GM18907 (cell line): ENCODE measurements around the gene MAP4K5.
A peak's percentile ranks its signal among the peaks of the same experiment; 100 is the strongest.
"Not testable (repeated sequence)": the region's sequence is repeated elsewhere in the genome, so short reads cannot be mapped to it uniquely, and the experiment has no call there.

ENCODE experiments used
- ATAC-seq: cut with Tn5 transposase; IDR thresholded peaks from one replicate; pipeline ENCODE4 v1.9.1; 2021; ENCODE audit warnings: mild to moderate bottlenecking, moderate library complexity; ENCODE audit not compliant: unreplicated experiment

The MAP4K5 gene

DNA sequence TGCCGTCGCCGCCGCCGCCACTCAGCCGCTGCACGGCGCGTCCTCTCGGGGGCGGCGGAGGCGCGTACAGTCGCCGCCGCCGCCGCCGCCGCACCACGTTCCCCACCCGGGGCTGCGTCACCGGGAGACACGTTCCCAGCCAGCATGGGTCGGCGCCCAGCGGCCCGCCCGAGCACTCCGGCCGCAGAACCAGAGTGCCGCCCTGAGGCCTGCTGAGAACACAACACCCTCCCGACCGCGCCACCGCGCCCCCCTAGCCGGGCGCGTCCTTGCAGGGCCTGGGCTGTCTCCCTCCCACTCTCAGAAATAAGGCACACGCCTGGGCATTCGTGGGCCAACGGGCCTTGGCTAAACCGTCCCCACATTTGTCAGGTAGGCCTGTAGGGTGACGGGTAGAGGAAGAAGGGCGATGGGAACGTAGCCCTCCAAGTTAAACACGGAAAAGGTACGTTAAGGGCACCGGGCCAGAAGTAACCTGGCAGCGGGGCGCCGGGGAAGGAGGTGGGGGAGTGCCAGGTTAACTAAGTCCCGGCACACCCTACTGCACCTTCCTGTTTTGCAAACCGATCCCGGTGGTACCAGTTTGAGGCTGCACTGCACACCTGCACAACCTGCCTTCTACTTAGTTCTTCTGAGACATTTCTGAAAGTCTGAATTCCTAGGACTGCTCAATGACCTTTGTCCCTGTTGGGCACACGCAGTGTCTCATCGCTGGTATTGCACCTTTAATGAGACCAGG, at the start of gene MAP4K5:
Gene MAP4K5 (minus strand): TSS at position 68 of the 739 bp plus-strand sequence. CDS start 520 bp downstream, outside the sequence.
- peak; percentile 96 for ATAC-seq

GRCh38 chr14:50578433-50578832, 46.1 kb upstream of the MAP4K5 start:
- no peak for ATAC-seq

DNA sequence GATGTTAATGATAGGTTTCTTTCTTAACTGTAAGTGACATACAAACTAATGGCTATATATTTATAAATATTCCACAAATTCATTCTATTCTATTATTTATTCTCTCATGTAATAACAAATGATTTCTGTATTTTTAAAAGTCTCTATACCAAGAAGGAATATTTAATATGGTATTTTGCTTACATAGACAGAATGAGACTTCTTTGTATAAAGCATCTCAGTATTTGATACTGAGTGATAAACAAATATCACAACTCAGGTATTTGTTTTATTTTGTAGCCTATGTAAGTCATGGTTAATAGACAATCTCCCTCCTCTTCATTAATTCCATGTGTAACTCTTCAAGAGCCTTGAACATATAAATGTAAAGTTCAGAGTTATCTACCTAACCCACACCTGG, 45.6 kb upstream of the MAP4K5 start:
- no peak for ATAC-seq

DNA sequence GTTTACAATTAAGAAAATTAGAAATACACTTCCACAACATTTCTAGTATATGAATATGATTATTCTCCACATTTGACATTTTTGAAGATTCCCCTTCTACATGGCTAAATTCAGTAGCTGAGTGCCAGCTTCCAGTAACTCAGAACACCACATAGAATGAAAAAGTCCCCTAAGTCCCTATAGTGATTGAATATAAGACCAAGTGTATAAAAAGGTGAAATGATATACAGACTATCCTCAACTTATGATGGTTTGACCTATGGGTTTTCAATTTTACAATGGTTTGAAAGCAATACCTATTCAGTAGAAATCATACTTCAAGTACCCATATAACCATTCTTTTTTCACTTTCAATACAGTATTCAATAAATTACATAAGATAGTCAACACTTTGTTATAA, 43.4 kb upstream of the MAP4K5 start:
- ATAC-seq: no peak

DNA sequence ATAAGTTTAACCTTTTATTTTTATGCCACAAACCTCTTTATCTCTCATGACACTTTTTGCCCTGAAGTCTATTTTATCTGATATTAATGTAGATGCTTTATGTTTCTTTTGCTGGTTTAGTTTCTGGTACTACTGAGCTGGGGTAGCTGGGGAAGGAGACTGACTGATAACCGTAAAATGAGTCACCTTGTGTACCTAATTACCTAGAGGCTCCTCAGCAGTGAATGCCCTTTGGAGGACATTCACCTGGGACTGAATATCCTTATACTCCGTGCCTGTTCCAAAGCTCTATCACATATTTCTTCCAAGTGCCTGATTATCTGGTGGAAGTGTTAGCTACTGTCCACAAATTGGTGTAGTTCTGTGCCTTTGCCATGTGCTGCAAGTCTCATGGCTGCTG, 41.5 kb upstream of the MAP4K5 start:
- ATAC-seq: no peak

- no peak for ATAC-seq
Observed at GRCh38 chr14:50569714-50570274, 37.4 kb upstream of the MAP4K5 start.

- ATAC-seq: no peak
Observed at GRCh38 chr14:50562841-50563240, 30.5 kb upstream of the MAP4K5 start.

DNA sequence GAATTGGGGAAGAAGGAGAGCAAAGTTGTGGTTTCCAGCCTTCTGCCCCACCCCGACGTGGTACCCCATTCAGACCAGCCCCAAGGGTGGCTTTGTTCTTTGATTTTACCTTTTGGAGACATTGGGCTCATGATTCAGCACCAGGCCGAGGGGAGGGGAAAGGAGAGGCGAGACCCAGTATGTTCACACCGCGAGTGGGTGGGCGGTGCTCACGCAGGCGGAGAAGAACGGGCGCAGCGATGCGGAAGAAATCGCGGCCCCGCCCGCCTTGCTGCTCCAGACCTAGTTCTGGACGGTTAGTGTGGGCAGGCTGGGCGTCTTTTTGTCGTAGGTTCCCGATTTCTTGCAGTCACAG, 28.5 kb upstream of the MAP4K5 start:
- no peak for ATAC-seq

DNA sequence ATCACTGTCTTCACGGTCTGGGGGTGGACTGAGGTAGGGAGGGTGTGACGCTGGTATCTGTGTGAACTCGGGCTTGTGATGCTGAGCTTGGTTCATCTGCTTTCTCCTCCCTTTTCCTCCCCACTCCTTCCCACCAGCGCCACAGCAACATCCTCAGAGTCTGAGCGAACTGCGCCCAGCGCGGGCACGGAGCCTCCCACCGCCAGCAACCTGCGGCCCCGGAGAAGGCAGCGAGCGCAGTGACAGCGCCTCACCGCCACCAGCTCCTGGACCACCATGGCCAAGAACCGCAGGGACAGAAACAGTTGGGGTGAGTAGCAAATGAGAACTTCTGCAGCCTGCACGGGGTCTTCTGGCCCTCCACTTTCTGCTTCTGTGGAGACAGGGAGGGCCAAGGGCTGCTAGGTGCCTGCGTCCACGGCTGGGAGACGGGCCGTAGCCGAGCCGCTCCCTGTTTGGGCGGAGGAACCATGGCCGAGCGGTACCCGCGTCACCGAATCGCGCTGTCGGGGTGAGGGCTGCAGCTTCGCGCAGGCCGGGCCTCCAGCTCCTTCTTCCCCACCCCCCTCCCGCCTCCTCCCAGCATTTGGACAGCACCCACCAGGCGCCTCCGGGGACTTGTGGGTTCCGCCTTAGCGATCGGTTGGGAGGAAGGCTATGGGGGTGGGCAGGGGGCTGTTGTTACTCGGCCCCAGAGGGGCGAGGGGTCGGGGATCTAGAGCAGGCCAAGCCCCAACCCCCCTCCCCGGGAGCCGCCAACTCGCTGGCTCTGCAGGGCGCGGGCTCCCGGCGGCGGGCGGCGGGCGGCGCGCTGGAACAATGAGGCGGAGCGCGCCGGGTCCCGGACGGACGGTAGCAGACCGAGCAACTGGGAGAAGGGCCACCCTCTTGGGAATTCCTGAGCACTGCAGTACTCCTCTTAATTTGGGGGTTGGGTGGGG, 27.9 kb upstream of the MAP4K5 start, which contains the start of gene ATL1:
Gene ATL1 (plus strand): TSS at position 156 of the 941 bp plus-strand sequence. CDS start 121 bp downstream, at position 277.
- ATAC-seq: peak; percentile 51

GRCh38 chr14:50552796-50553195, 20.4 kb upstream of the MAP4K5 start:
- ATAC-seq: not testable (repeated sequence)

DNA sequence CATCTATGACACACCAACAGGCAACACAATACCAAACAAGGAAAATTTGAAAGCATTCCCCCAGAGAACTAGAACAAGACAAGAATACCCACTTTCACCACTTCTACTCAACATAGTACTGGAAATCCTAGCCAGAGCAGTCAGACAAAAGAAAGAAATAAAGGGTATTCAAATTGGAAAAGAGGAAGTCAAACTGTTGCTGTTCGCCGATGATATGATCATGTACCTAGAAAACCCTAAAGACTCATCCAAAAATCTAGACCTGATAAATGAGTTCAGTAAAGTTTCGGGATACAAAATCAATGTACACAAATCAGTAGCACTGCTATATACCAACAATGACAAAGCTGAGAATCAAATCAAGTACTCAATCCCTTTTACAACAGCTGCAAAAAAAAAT, 19.5 kb upstream of the MAP4K5 start:
- no peak for ATAC-seq

- ATAC-seq: no peak
Observed at GRCh38 chr14:50550294-50550693, 17.9 kb upstream of the MAP4K5 start.

GRCh38 chr14:50545618-50546017, 13.2 kb upstream of the MAP4K5 start:
- ATAC-seq: no peak

DNA sequence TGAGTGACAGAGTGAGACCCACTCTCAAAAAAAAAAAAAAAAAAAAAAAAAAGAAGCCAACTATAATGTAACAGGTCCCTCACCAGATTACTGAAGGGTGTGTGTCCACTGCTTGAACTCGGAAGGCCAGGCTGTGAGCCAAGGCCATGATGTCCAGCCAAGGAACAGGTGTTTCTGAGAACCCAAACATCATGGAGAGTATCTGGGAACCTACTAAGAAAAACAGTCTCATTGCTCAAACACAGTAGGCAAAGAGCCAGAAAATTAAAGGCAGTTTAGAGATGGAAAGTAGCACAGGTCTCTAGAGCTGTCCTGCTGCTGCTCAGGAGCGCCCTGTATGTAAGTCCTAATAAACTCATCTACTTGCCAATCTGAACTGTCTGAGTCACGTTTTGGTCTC, 12.5 kb upstream of the MAP4K5 start:
- no peak for ATAC-seq

DNA sequence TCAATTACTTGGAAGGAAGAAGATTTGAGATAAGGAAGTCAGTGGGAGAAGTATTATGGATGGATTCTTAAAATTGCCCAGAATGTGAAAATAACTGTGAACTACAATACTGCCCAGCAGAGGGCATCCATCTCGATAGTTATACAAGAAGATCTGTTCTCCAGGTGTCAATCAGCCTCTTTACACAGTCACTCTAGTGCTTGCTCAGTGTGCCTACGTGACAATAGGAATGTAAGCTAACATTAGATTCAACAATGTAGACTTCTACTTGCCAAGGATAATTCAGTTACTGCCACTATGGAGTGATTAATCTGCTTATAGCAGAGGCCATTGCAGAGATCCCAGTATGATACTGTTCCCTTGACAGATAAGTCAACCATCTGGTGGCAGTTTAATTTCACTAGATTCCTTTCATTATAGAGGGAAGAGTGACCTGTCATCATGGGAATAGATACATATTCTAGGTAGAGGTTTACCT, 10.6 kb upstream of the MAP4K5 start:
- ATAC-seq: peak; percentile 63

- no peak for ATAC-seq
Observed at GRCh38 chr14:50541159-50541567, 8.8 kb upstream of the MAP4K5 start.

DNA sequence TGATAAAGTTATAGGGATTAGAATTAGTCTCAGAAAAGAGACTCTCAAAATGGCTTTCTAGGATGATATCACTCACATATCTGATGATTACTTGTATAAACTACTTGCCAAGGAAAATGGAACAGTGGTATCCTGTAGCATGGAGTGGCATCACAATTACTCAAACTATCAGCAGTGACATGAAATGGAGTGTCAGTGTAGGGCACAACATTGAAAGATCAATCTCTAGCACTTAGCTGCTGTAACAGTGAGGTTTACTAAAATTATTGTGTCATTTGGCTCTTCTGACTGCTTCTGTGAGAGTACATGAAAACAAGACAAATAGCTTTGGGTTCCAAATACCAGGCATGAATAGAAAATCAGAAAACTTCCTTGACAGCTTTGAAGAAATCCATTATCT, 6.7 kb upstream of the MAP4K5 start:
- no peak for ATAC-seq

DNA sequence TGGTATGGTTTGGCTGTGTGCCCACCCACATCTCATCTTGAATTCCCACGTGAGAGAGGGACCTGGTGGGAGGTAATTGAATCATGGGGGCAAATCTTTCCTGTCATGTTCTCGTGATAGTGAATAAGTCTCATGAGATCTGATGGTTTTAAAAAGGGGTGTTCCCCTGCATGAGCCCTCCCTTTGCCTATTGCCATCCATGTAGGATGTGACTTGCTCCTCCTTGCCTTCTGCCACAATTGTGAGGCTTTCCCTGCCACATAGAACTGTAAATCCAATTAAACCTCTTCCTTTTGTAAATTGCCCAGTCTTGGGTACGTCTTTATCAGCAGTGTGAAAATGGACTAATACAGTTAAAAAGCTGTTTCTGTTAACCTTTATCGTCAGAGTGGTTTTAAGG, 5.7 kb upstream of the MAP4K5 start:
- ATAC-seq: not testable (repeated sequence)

DNA sequence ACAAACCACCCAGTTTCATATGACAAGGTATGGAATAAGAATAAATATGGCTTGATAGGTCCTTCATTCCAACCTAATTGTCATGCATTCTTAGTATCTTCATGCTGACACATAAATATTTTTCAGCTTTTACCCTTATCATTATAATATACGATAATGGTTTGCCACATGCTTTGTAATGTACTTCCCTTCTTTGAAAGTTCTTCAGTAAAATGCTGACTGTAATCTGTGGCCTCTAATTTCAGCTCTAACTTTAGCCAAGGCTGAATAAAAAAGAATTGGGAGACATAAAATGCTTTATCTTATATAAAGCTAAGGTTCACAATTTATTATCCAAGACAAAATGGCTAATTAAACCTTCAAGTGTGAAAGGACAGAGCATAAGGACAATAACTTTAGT, 2.6 kb upstream of the MAP4K5 start:
- ATAC-seq: no peak

DNA sequence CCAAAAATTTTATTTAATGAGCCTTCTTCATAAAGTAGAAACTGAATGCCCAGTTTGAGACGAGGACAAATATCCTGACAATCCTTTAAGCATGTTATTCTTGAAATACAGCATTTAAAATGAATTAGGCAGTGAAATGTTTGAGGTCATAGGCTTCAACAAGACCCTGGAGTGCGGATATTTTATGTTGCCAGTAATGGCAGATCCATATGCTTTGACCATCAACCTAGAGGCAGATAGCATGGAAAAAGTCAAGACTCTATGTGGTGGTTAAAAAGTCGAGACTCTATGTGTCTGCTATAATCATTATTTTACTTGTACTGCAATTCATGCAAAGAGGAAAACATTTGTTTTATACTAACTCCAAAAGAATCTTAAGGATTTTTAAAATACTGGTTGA, 2.0 kb upstream of the MAP4K5 start:
- no peak for ATAC-seq

GRCh38 chr14:50533806-50534205, 1.4 kb upstream of the MAP4K5 start:
- ATAC-seq: no peak
